ENCODE measurements around the gene POLG2. TPM values are rescaled to one million over a fixed set of nuclear protein-coding genes. Genes with fewer than 3 reads are reported as not detected.

POLG2 gene
- 10 to 100 TPM; 26.9 to 30.2 TPM for total RNA-seq

DNA sequence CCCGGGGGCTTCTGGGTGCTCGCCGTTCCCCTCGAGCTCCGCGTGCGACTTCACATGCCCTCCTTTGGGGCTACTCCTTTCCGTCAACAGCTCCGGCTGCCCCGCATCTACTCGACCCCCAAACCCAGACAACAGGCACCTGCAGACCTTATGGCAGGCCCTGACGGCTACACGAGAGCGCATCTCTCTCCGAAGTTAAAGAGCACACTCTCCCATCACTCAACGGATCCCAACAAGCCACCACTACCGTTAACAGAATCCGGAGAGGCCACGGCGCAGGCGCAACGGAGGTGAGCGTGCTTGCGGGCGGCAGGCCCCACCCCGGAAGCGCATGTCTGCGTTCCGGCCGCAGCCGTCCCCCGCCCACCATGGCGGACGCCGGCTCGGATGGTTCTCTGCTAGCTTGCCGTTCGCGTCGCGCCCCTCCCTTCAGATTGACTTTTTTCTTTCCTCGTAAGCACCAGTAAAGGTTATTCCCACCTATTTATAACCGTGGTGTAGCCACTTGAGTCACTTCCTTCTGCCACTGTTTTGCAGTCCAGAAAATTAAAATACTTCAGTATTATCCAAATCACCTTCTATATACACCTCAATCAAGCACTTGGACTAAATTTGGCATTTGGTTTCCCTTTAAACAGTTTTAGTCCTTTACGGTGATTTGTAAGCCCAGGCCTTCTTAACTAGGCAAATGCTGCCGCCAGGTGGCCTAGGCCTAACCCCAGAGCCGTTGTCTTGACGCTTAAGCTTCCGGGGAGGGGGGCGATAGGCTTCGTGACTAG, at the start of gene POLG2:
Gene POLG2, minus strand, starts transcription at position 269 of the 779 bp plus-strand sequence. Its CDS starts 86 bp downstream, at position 183.
- CTCF ChIA-PET, result interaction anchor here (0.7 to 2.1 kb wide), 13 partner anchors 8 to 160 kb away, joined by 3 to 20 read pairs (median 4); partner anchors contain the start of gene CEP95
- H3K4me3 Mint-ChIP-seq, result peak within 1 kb of the TSS; percentile 98
- peaks cover 68% of the 10 kb centered on the region for H3K4me1 Mint-ChIP-seq
- H3K9me3 Mint-ChIP-seq (ENCODE audit: low read depth), result no peaks in the 10 kb centered on the region
- intact Hi-C loops (cut with DNase I, micrococcal nuclease), result loop anchor here (1.0 to 10.0 kb wide), 9 partner anchors 9 to 476 kb away; partner anchors contain the start of genes CEP95 (in 2 of the 2), DDX5 (in 2 of the 2), ICAM2 (in 1 of the 2) and SMURF2 (in 1 of the 2)
- H3K36me3 Mint-ChIP-seq (ENCODE audit: low read depth), result peaks cover 60% of the 10 kb centered on the region
- ATAC-seq, result peak; percentile 86
- peak within 1 kb of the TSS; percentile 98 for H3K27ac Mint-ChIP-seq
- DNase-seq, result peak; percentile 97
- POLR2A ChIA-PET, result interaction anchor here (0.5 to 5.2 kb wide), 6 partner anchors 9 to 215 kb away, joined by 3 to 111 read pairs (median 4); partner anchors contain the start of genes CEP95 and DDX5
- no peaks in the 10 kb centered on the region for H3K27me3 Mint-ChIP-seq

DNA sequence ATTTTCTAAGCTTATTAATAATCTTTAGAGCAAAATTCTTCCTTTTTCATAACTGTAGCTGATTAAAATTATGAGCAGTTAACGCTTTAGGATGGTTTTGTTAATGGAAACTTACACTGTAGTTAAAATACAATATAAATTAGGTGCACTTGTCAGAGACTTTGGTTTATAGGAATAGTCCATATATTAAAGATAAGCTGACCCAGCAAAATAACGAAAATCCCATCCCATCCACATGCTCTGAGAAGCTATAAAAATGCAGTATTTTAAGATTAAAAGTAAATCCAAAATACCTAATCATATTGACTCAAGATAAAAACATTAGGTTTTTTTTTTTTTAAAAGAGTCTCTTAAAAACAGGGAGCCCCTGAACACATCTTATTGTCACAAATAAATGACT, 47.9 kb upstream of the POLG2 start:
- Mint-ChIP-seq H3K27me3 (no peaks in the 10 kb centered on the region), H3K36me3 (ENCODE audit: low read depth) (peaks cover 8% of the 10 kb centered on the region), H3K9me3 (ENCODE audit: low read depth) (no peaks in the 10 kb centered on the region), H3K4me3 (no peak overlapping the region), H3K27ac (no peak overlapping the region), H3K4me1 (no peaks in the 10 kb centered on the region)
- DNase-seq (no peak), ATAC-seq (no peak)
- intact Hi-C loops (cut with DNase I, micrococcal nuclease), result no loop called here
- ChIA-PET POLR2A (no interaction called here), CTCF (interaction anchor here (0.6 to 2.2 kb wide), 6 partner anchors 11 to 197 kb away, joined by 3 to 7 read pairs (median 4); no protein-coding TSS in a partner anchor)

DNA sequence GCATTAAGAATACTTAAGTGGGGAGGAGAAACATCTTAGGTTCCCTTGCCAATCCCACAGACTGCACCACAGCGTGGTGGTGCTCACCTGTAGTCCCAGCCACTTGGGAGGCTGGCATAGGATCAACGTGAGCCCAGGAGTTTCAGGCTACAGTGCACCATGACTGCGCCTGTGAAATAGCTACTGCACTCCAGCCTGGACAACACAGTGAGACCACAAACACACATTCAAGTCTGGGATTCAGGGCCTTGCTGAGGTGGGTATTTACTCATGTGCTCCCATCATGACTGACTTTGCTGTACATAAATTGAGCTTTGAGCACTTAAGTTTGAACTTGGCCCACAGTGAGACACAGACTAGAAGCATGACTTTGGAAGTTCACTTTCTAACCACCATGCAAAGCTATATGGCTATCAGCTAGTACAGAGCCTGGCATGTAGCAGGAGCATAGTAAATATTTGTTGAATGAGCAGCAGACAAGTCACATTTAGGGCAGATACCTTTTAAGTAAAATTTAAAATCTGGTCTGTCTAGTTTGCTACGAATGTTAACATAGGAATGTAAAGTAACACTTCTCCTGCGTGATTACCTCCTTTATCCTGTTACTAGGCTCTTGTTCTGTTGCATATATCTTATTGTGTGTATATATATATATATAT, 43.4 kb upstream of the POLG2 start:
- POLR2A ChIA-PET, result no interaction called here

DNA sequence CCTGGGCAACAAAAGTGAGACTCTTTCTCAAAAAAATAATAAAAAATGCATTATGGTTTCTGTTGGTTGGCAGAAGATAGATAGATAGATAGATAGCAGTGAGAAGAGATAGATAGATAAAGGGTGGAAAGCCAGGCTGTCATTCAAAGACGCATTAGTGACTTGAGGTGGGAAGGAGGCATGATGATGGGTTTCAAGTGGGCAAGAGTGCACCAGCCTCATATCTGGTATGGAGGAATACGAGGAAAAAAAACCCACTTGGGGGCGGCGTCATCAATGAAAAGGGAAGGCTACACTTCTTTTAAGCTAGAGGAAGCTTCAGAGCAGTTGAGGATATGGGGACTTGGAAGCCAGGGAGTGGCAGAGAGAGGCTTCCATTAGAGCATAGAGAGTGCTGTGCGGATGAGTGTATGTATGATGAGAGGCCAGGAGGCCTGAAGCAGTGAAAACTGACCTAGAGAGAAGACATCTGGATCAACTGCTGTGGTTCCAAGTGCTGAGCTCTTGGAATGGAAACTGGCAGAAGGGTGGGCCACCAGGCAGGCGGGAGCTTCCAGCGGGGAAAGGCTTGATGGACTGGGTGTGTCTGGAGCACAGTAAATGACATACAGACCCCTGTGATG, 41.8 kb upstream of the POLG2 start:
- Mint-ChIP-seq H3K36me3 (ENCODE audit: low read depth) (peaks cover 33% of the 10 kb centered on the region), H3K4me1 (peaks cover 18% of the 10 kb centered on the region), H3K27ac (peak overlapping the region; percentile 41), H3K9me3 (ENCODE audit: low read depth) (no peaks in the 10 kb centered on the region), H3K4me3 (no peak overlapping the region), H3K27me3 (no peaks in the 10 kb centered on the region)
- ChIA-PET POLR2A (no interaction called here), CTCF (interaction anchor here (0.6 to 1.2 kb wide), 2 partner anchors 16 to 71 kb away, joined by 3 to 4 read pairs; no protein-coding TSS in a partner anchor)
- no peak for DNase-seq
- intact Hi-C loops (cut with DNase I, micrococcal nuclease), result no loop called here
- no peak for ATAC-seq

More for the DNA sequence above, 43.4 kb upstream of the POLG2 start:
- Mint-ChIP-seq H3K36me3 (ENCODE audit: low read depth) (peaks cover 23% of the 10 kb centered on the region), H3K9me3 (ENCODE audit: low read depth) (no peaks in the 10 kb centered on the region), H3K4me3 (no peak overlapping the region), H3K4me1 (peaks cover 6% of the 10 kb centered on the region), H3K27ac (no peak overlapping the region), H3K27me3 (no peaks in the 10 kb centered on the region)
- CTCF ChIA-PET, result no interaction called here
- ATAC-seq (no peak), DNase-seq (no peak)
- intact Hi-C loops (cut with DNase I, micrococcal nuclease), result no loop called here

DNA sequence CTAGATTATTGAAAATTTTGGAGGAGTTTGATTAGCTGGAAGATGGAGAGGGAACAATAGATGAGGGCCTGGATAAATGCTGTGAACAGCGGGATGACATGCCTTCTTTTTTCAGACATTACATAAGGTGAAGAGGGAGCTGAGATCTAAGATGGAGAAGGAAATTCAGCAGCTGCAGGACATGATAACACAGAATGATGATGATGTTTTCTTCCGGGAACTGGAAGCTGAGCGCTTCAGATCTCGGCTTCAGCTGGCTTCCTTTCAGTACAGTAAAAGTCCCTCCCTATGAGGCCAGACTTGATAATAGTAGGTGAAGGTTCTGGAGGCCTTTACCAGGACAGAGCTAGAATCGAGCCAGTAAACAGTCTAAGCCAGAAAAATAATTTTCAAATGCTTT, 40.6 kb upstream of the POLG2 start:
- Mint-ChIP-seq H3K27me3 (no peaks in the 10 kb centered on the region), H3K36me3 (ENCODE audit: low read depth) (peaks cover 38% of the 10 kb centered on the region), H3K4me3 (no peak overlapping the region), H3K27ac (peak overlapping the region; percentile 16), H3K9me3 (ENCODE audit: low read depth) (no peaks in the 10 kb centered on the region), H3K4me1 (peaks cover 18% of the 10 kb centered on the region)
- ChIA-PET CTCF (interaction anchor here (0.6 to 1.3 kb wide), 7 partner anchors 10 to 193 kb away, joined by 3 to 6 read pairs (median 3); no protein-coding TSS in a partner anchor), POLR2A (interaction anchor here (0.6 to 0.7 kb wide), 2 partner anchors 35 to 102 kb away, joined by 3 read pairs; no protein-coding TSS in a partner anchor)
- intact Hi-C loops (cut with DNase I, micrococcal nuclease), result no loop called here
- DNase-seq, result no peak
- no peak for ATAC-seq

DNA sequence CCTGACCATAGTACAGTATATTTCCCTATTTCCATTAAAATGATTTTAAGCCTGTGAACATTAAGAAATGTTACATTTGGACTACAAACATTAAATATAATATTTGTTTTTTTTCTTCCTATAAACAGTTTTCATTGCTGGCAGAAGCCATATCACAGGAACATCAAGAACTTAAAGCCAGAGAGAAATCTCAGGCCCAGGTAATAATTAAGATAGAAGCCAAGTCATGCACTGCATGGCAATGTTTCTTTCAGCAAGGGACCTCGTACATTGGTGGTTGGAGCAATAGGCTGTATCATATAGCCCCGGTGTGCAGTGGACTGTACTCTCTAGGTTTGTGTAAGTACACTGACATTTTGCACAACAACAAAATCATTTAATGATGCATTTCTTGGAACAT, 40.1 kb upstream of the POLG2 start:
- CTCF ChIA-PET, result interaction anchor here (0.7 to 1.3 kb wide), 4 partner anchors 10 to 194 kb away, joined by 3 to 4 read pairs (median 3); no protein-coding TSS in a partner anchor

DNA sequence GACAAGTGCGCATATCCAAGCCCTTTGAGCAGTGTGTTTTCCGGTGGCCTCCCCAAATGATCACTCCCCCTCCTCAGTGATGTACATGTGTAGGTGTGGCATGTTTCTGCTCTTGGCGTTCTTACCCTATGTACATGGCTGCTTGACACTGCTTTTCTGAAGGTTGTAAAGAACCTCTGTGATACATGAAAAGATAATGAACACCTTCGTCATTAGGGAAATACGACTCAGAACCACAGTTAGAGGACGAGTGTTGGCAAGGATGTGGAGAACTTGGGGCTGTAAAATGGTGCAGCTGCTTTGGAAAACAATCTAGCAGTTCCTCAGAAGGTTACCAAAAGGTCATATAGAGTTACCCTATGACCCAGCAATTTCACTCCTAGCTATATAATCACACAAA, 38.5 kb upstream of the POLG2 start:
- peak overlapping the region; percentile 39 for H3K27ac Mint-ChIP-seq

More for the DNA sequence above, 40.1 kb upstream of the POLG2 start:
- POLR2A ChIA-PET, result no interaction called here
- Mint-ChIP-seq H3K27ac (peak overlapping the region; percentile 16), H3K27me3 (no peaks in the 10 kb centered on the region), H3K9me3 (ENCODE audit: low read depth) (no peaks in the 10 kb centered on the region), H3K4me1 (peaks cover 18% of the 10 kb centered on the region), H3K4me3 (no peak overlapping the region), H3K36me3 (ENCODE audit: low read depth) (peaks cover 40% of the 10 kb centered on the region)
- no peak for ATAC-seq
- no peak for DNase-seq
- intact Hi-C loops (cut with DNase I, micrococcal nuclease), result no loop called here

DNA sequence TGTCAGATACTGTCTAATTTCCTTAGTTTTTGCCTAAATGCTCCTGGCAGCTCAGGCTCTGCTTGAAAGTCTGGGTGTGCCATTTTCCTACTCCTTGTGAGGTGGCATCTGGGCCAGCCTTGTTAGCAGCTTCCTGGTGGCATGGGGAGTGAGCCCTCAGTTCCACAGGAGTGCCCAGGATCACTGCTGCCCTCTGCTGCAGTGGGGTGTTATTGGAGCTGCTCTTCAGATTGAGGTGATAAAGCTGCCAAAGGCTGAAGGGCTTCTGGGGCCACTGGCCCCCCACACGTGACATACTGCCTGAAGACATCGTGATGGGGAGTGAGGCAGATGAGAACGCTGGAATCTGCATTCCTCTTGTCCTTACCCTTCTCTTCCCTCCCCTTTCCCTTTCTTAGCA, 37.3 kb upstream of the POLG2 start:
- ChIA-PET CTCF (interaction anchor here (0.5 to 2.8 kb wide), 9 partner anchors 9 to 115 kb away, joined by 3 to 11 read pairs (median 5); no protein-coding TSS in a partner anchor), POLR2A (no interaction called here)
- peak; percentile 37 for ATAC-seq

More for the DNA sequence above, 38.5 kb upstream of the POLG2 start:
- Mint-ChIP-seq H3K4me3 (no peak overlapping the region), H3K9me3 (ENCODE audit: low read depth) (no peaks in the 10 kb centered on the region), H3K4me1 (peaks cover 18% of the 10 kb centered on the region), H3K36me3 (ENCODE audit: low read depth) (peaks cover 50% of the 10 kb centered on the region), H3K27me3 (no peaks in the 10 kb centered on the region)
- DNase-seq (no peak), ATAC-seq (peak; percentile 71)
- ChIA-PET CTCF (interaction anchor here (0.6 to 1.9 kb wide), 4 partner anchors 10 to 208 kb away, joined by 3 to 6 read pairs (median 4); no protein-coding TSS in a partner anchor), POLR2A (no interaction called here)
- intact Hi-C loops (cut with DNase I, micrococcal nuclease), result no loop called here

DNA sequence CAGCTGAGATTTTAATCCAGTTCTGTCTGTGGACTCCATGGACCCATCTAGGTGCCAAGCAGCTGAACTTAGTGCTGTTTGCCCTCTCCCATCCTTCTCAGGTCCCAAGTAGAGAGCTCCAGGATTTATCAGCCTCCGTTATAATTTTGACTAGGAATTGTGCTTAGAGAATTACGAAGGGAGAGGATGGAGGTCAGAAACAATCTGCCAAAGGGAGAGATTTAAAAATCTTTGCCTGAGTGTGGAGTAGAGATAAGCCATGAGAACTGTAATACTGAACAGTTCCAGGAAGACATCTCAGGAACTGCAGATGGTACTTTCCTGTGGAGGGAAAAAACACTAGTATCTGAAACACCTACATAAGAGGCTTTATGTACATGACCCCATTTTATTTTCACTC, 36.9 kb upstream of the POLG2 start:
- peaks cover 55% of the 10 kb centered on the region for H3K36me3 Mint-ChIP-seq (ENCODE audit: low read depth)
- H3K27ac Mint-ChIP-seq, result peak overlapping the region; percentile 65
- H3K27me3 Mint-ChIP-seq, result no peaks in the 10 kb centered on the region
- no peak for DNase-seq
- POLR2A ChIA-PET, result interaction anchor here (0.6 kb wide), 1 partner anchor 20 kb away, joined by 3 read pairs; no protein-coding TSS in a partner anchor
- ATAC-seq, result no peak
- intact Hi-C loops (cut with DNase I, micrococcal nuclease), result no loop called here
- peaks cover 18% of the 10 kb centered on the region for H3K4me1 Mint-ChIP-seq
- CTCF ChIA-PET, result interaction anchor here (0.5 to 2.8 kb wide), 10 partner anchors 8 to 188 kb away, joined by 3 to 11 read pairs (median 6); no protein-coding TSS in a partner anchor
- no peak overlapping the region for H3K4me3 Mint-ChIP-seq
- H3K9me3 Mint-ChIP-seq (ENCODE audit: low read depth), result no peaks in the 10 kb centered on the region

More for the DNA sequence above, 37.3 kb upstream of the POLG2 start:
- peak; percentile 18 for DNase-seq
- intact Hi-C loops (cut with DNase I, micrococcal nuclease), result no loop called here
- H3K27ac Mint-ChIP-seq, result peak overlapping the region; percentile 27
- peaks cover 18% of the 10 kb centered on the region for H3K4me1 Mint-ChIP-seq
- no peaks in the 10 kb centered on the region for H3K27me3 Mint-ChIP-seq
- no peak overlapping the region for H3K4me3 Mint-ChIP-seq
- H3K9me3 Mint-ChIP-seq (ENCODE audit: low read depth), result no peaks in the 10 kb centered on the region
- H3K36me3 Mint-ChIP-seq (ENCODE audit: low read depth), result peaks cover 53% of the 10 kb centered on the region

DNA sequence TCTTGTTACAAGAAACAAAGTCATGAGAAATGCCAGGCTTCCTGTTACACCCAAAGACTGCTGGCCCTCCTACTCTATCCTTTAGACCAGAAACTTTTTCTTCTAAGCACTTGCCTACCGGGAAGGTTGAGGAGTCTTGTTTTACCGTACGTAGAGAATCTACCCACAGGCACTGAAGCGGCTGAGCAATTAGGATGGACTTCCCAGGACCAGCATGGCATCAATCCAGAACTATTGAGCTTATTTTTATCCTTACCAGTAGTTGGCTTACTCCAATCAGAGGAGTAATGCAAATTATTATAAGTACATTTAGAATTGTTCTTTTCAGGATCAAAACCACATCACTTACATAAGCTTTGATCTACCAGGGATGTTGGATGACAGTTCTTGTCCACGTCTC, 35.6 kb upstream of the POLG2 start:
- H3K36me3 Mint-ChIP-seq (ENCODE audit: low read depth), result peaks cover 58% of the 10 kb centered on the region
- ATAC-seq, result no peak
- CTCF ChIA-PET, result interaction anchor here (1.2 to 2.8 kb wide), 3 partner anchors 112 to 204 kb away, joined by 5 to 11 read pairs (median 6); no protein-coding TSS in a partner anchor
- H3K27ac Mint-ChIP-seq, result peak overlapping the region; percentile 18
- H3K4me1 Mint-ChIP-seq, result peaks cover 18% of the 10 kb centered on the region
- intact Hi-C loops (cut with DNase I, micrococcal nuclease), result no loop called here
- H3K27me3 Mint-ChIP-seq, result no peaks in the 10 kb centered on the region
- H3K9me3 Mint-ChIP-seq (ENCODE audit: low read depth), result no peaks in the 10 kb centered on the region
- H3K4me3 Mint-ChIP-seq, result no peak overlapping the region
- POLR2A ChIA-PET, result no interaction called here
- no peak for DNase-seq

DNA sequence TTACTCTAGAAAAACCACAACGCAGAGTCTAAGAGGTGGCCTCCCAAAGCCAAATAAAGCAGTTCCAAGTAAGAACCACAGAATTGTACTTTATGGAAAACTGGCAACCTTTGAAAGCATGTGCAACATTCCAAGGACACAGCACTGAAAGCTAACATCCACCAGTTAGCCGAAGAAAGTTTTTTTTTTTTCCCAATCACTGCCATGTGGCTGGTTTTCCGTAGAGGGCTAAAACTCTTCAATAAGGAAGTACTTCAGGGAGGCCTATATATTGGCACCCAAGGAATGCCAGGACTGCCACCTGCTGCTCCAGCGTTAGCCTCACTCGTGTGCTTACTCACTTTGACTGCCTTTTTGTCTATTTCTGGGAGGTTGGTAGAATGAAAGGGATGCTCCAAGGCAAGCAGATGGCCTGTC, 35.1 kb upstream of the POLG2 start:
- CTCF ChIA-PET, result interaction anchor here (1.2 to 2.8 kb wide), 5 partner anchors 44 to 205 kb away, joined by 3 to 11 read pairs (median 5); no protein-coding TSS in a partner anchor

More for the DNA sequence above, 35.1 kb upstream of the POLG2 start:
- Mint-ChIP-seq H3K4me1 (peaks cover 18% of the 10 kb centered on the region), H3K36me3 (ENCODE audit: low read depth) (peaks cover 55% of the 10 kb centered on the region), H3K9me3 (ENCODE audit: low read depth) (no peaks in the 10 kb centered on the region), H3K27ac (peak overlapping the region; percentile 3), H3K27me3 (no peaks in the 10 kb centered on the region), H3K4me3 (no peak overlapping the region)
- ATAC-seq, result no peak
- no peak for DNase-seq
- intact Hi-C loops (cut with DNase I, micrococcal nuclease), result no loop called here
- POLR2A ChIA-PET, result no interaction called here

Measured in activated CD4-positive, alpha-beta T cell treated with anti-CD3 and anti-CD28 coated beads for 36 hours (primary cell).